H7 (cell line): Measurements from ENCODE around the gene CTAG2. TPM values are rescaled to one million over a fixed set of nuclear protein-coding genes. Genes with fewer than 3 reads are reported as not detected.
"Not testable (repeated sequence)": the region's sequence is repeated elsewhere in the genome, so short reads cannot be mapped to it uniquely, and the experiment has no call there.

Source experiments
- DNase-seq: peaks from one replicate; pipeline ENCODE4 v3.0.0; 2012
- H3K27me3 ChIP-seq: 2 replicates; pipeline ENCODE4 v1.6.0; 2011; ENCODE audit warnings: mild to moderate bottlenecking, low read length; ENCODE audit not compliant: control insufficient read depth, insufficient read depth
- H3K36me3 ChIP-seq: replicated peaks from 2 replicates; pipeline ENCODE4 v1.5.1; 2011; ENCODE audit warnings: low read length; ENCODE audit not compliant: control insufficient read depth, insufficient read depth
- H3K4me3 ChIP-seq: 2 replicates; pipeline ENCODE4 v1.5.1; 2011; ENCODE audit warnings: low read depth, mild to moderate bottlenecking, control low read depth, low read length, moderate library complexity; ENCODE audit not compliant: insufficient read depth
- total RNA-seq: library from RNA; depleted of rRNA; stranded (reverse); fragments of >200 nt; shearing (Covaris generic); gene quantifications from 2 replicates; pipeline ENCODE4 v1.2.3, GENCODE V29; 2014; rRNA removed

CTAG2 gene
- total RNA-seq, 1 experiment from 2014 or later: not detected

DNA sequence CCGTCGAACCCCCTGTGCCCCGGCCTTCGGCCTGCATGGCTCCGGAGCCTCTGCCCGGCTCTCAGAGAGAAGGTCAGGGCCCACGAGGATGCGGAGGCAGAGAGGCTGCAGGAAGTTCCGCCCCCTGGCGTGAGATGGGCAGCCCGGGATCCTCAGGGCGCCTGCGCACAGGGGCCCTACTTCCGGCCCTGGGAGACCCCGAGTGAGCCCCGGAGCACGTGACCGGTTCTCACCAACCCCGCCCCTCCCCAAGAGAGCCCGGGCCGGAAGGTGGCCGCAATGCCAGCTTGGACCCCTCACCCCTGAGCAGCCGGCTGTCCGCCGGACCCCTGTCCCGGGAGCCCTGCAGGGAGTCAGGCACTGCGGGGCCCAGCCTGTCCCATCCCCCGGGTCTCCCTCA, 34.2 kb downstream of the CTAG2 start, which contains the start of gene CTAG1B:
Gene CTAG1B (minus strand): TSS at position 101 of the 400 bp plus-strand sequence. CDS start 64 bp downstream, at position 37.
- H3K27me3 ChIP-seq, H3K4me3 ChIP-seq, DNase-seq, H3K36me3 ChIP-seq: not testable (repeated sequence)

DNA sequence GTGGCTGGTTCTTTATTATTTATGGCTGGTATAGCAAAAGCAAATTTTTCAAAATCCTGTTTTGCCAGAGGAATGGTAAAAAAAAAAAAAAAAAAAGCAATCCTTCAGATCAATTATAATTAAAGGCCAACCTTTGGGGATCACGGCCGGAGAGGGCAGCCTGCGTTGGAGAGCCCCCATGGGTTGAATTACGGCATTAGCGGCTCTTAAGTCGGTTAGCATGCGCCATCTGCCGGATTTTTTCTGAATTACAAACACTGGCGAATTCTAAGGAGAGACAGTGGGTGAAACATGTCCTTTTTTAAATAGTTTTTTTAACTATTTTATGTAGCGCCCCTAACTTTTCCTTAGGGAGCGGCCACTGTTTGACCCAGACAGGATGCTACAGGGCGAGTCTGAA, 39.8 kb downstream of the CTAG2 start:
- not testable (repeated sequence) for H3K27me3 ChIP-seq, H3K36me3 ChIP-seq, DNase-seq, H3K4me3 ChIP-seq

DNA sequence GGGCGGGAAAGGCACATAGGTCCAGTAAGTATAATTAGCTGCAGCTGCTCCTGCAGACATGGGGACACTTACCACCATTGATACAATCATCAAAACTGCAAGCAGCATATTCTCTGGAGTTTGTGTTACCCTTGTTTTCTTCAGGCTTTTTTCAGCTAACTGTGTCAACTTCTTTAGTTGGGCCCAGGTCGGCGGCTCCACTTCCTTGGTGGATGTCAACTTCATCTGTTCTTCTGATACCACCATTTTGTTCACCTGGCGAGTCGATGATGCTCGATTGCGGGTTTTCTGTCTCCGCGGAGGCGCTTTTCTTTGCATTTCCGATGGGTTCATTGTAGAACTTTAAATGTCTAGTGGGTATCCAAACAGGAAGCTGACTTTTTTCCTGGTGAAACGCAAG, 42.2 kb downstream of the CTAG2 start:
- DNase-seq, H3K36me3 ChIP-seq, H3K4me3 ChIP-seq, H3K27me3 ChIP-seq: not testable (repeated sequence)

DNA sequence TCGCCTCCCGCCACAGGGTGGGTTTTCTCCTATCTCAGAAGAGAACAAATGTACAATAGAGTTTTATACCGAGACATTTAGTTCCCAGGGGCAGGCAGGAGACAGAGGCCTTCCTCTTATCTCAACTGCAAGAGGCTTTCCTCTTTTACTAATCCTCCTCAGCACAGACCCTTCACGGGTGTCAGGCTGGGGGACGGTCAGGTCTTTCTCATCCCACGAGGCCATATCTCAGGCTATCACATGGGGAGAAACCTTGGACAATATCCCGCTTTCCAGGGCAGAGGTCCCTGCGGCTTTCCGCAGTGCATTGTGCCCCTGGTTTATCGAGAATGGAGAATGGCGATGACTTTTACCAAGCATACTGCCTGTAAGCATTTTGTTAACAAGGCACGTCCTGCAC, 44.6 kb downstream of the CTAG2 start:
- not testable (repeated sequence) for H3K4me3 ChIP-seq, DNase-seq

DNA sequence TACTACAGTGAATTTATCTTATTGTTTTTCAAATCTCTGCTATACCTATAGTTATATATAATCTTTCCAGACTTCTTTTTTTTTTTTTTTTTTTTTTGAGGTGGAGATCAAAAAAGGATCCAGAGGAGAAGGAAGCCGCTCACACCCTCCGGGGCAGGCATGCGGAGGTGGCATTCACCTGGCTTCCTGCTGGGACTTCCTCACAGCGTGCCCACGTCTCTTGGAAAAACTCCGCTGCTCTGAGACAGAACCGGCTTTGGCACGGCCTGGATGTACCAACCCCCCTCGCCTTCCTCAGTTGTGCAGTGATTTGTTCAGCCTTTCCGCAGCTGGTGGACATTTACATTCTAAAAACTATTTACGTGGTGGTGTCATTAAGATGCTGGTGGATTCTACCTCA, 45.4 kb downstream of the CTAG2 start:
- not testable (repeated sequence) for H3K27me3 ChIP-seq, H3K4me3 ChIP-seq, DNase-seq, H3K36me3 ChIP-seq

More for the DNA sequence above, 44.6 kb downstream of the CTAG2 start:
- H3K27me3 ChIP-seq, H3K36me3 ChIP-seq: not testable (repeated sequence)

DNA sequence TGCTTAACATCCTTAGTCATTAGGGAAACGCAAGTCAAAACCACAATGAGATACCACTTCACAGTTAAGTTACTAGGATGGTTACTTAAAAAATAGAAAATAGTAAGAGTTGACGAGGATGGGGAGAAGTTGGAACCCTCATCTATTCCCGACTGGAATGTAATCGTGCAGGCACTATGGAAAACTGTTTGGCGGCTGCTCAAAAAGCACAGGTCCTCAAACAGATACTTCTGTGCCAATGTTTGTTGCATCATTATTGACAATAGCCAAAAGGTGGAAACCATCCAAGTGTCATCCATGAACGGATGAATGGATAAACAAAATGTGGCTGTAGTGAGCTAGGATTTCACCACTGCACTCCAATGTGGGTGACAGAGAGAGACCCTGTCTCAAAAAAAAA, 46.0 kb downstream of the CTAG2 start:
- no peaks in the 10 kb centered on the region for H3K27me3 ChIP-seq
- no peak for DNase-seq
- H3K36me3 ChIP-seq: no peaks in the 10 kb centered on the region
- H3K4me3 ChIP-seq: no peak overlapping the region

DNA sequence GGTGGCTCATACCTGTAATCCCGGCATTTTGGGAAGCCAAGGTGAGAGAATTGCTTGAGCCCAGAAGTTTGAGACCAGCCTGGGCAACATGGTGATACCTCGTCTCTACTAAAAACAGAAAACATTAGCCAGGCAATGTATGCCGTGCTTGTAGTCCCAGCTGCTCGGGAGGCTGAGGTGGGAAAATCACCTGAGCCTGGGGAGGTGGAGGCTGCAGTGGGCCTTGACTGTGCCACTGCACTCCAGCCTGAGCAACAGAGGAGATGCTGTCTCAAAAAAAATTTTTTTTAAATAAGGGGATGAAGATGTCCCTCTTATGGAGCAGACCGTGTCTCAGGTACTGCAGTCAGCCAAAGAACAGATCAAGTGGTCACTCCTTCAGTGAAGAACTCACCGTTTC, 47.8 kb downstream of the CTAG2 start:
- H3K36me3 ChIP-seq: no peaks in the 10 kb centered on the region
- H3K4me3 ChIP-seq: no peak overlapping the region
- H3K27me3 ChIP-seq: no peaks in the 10 kb centered on the region
- DNase-seq: no peak

DNA sequence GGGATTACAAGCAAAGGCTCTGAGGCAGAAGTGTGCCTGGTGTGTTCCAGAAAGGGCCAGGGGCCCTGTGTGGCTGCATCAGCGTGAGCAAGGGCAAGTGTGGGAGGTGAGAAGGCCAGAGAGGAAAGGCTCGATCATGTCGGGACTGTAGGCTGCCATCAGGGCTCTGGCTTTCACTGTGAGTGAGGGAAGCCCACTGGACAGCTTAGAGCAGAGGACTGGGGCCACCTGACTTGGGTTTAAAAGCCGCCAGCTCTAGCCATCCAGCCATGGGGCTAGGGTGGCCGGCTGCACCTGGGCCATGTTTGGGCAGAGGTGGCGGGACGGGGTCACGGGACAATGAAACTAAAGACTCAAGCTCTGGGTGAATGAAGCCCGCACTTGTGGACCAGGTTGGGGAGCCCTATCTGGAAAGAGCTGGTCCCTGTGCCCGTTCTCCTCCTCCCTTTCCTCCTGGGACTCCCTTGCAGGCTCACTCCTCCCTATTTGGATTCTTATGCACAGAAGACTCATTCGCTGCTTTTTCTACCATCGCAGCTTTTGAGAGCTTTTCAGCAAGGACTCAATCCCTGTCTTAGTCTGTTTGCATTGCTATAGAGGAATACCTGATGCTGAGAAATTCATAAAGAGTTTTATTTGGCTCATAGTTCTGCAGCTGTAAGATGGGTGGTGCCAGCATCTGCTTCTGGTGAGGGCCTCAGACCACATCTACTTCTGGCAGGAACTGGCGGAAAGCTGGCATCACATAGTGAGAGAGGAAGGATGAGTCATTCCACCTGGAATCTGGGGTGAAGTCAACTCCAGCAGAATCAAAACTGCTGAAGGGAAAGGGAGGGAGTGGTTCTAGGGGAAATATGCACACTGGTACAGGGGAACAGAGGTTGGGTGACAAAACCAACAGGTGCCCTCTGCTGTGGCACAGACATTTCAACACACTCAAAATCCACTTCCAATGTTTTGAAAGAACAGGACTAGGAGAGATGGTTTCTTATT, 49.6 kb downstream of the CTAG2 start:
- Histone ChIP-seq H3K27me3 (no peaks in the 10 kb centered on the region), H3K36me3 (no peaks in the 10 kb centered on the region), H3K4me3 (no peak overlapping the region)
- DNase-seq: no peak

DNA sequence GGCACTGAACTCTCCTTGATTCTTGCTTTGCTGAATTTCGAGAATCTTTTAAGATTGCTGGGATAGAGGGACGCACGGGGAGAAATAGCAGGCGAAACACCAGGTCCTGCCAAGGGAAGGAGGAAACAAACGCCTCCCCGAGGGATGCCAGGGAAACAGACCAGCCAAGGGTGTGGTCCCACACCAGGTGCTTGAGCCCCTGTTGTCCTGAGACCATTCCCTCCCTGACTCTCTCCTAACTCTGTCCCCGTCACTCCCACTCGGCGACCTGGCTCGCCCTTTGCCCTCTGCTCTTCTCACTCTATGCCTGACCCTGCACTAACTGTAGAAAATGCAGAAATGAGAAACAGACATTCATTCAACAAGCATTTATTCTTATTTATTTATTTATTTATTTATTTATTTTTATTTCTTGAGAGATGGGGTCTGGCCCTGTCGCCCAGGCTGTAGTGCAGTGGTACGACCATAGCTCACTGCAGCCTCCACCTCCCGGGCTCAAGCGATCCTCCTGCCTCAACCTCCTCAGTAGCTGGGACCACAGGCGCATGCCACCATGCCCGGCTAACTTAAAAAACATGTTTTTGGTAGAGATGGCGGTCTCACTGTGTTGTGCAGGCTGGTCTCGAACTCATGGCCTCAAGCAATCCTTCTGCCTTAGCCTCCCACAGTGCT, 50.5 kb downstream of the CTAG2 start:
- Histone ChIP-seq H3K27me3 (no peaks in the 10 kb centered on the region), H3K4me3 (no peak overlapping the region), H3K36me3 (no peaks in the 10 kb centered on the region)
- DNase-seq: no peak

DNA sequence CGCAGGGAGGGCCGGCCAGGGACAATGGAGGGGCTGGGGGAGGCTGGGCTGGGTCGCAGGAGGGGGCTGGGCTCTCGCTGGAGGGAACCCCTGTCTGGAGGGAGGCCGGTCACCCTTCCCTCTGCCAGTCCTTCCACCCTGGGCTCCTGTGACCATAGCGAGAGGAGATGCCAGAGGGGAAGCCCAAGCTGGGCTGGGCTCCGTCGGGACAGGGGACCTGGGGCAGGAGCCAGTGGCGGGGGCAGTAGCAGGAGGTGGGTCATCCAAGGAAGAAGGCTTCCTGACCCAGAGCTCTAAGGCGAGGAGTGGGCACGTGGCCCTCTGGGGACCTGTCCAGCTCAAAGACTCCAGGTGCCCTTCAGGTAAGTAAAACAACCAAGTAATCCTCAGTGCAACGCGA, 51.2 kb downstream of the CTAG2 start:
- peak; percentile 25 for DNase-seq
- H3K4me3 ChIP-seq: no peak overlapping the region

More for the DNA sequence above, 51.2 kb downstream of the CTAG2 start:
- Histone ChIP-seq H3K36me3 (no peaks in the 10 kb centered on the region), H3K27me3 (no peaks in the 10 kb centered on the region)

Other genes with a start within 250 kb of the CTAG2 start
- gene DNASE1L1, start 244.3 kb downstream of the CTAG2 start, total RNA-seq: 24.8 and 26.6 TPM in 2 replicates
- gene TAFAZZIN, start 242.0 kb downstream of the CTAG2 start, total RNA-seq: 38.6 and 71.3 TPM in 2 replicates
- 31.4 and 48.8 TPM in 2 replicates for gene ATP6AP1, start 224.9 kb downstream of the CTAG2 start, total RNA-seq
- 128 and 143 TPM in 2 replicates for gene GDI1, start 216.4 kb downstream of the CTAG2 start, total RNA-seq
- 44.0 and 46.6 TPM in 2 replicates for gene FAM50A, start 209.4 kb downstream of the CTAG2 start, total RNA-seq
- gene PLXNA3, start 195.3 kb downstream of the CTAG2 start, total RNA-seq: 2.3 and 4.5 TPM in 2 replicates
- gene LAGE3, start 174.3 kb downstream of the CTAG2 start, total RNA-seq: 47.9 and 84.9 TPM in 2 replicates
- 64.8 and 84.0 TPM in 2 replicates for gene UBL4A, start 167.0 kb downstream of the CTAG2 start, total RNA-seq
- 17.0 and 18.4 TPM in 2 replicates for gene SLC10A3, start 162.9 kb downstream of the CTAG2 start, total RNA-seq
- 31.6 and 42.5 TPM in 2 replicates for gene FAM3A, start 137.3 kb downstream of the CTAG2 start, total RNA-seq
- gene G6PD, start 106.7 kb downstream of the CTAG2 start, total RNA-seq: 51.8 and 58.0 TPM in 2 replicates
- gene IKBKG, start 106.0 kb downstream of the CTAG2 start, total RNA-seq: 22.1 and 24.3 TPM in 2 replicates
- gene CTAG1A, start 68.4 kb downstream of the CTAG2 start, total RNA-seq: not detected in 2 replicates
- gene CTAG1B, start 34.3 kb downstream of the CTAG2 start, total RNA-seq: not detected in 2 replicates
- 0.22 and 0.45 TPM in 2 replicates for gene GAB3, start 97.5 kb upstream of the CTAG2 start, total RNA-seq
- 55.4 and 65.6 TPM in 2 replicates for gene DKC1, start 109.3 kb upstream of the CTAG2 start, total RNA-seq
- gene MPP1, start 151.9 kb upstream of the CTAG2 start, total RNA-seq: 10.5 and 12.5 TPM in 2 replicates
- not detected in 2 replicates for gene SMIM9, start 181.1 kb upstream of the CTAG2 start, total RNA-seq
- gene F8A1, start 232.8 kb upstream of the CTAG2 start, total RNA-seq: 8.2 and 8.4 TPM in 2 replicates